Nephron progenitor cell (in vitro differentiated cells): ENCODE data around the gene CGNL1.
A peak's percentile ranks its signal among the peaks of the same experiment; 100 is the strongest.

ENCODE experiments used
- DNase-seq: peaks from one replicate; pipeline ENCODE4 v3.0.0; 2021
- H3K27ac Mint-ChIP-seq: 2 replicates; pipeline ENCODE4 v1.8.0; 2021; ENCODE audit warnings: mild to moderate bottlenecking, moderate library complexity, mixed read lengths
- H3K27me3 Mint-ChIP-seq: 2 replicates; pipeline ENCODE4 v1.8.0; 2021; ENCODE audit warnings: mild to moderate bottlenecking, low read depth, mixed read lengths; ENCODE audit not compliant: poor library complexity
- H3K36me3 Mint-ChIP-seq: 2 replicates; pipeline ENCODE4 v1.8.0; 2021; ENCODE audit warnings: low read depth, mixed read lengths
- H3K4me1 Mint-ChIP-seq: 2 replicates; pipeline ENCODE4 v1.8.0; 2021; ENCODE audit warnings: mixed read lengths
- H3K4me3 Mint-ChIP-seq: 2 replicates; pipeline ENCODE4 v1.8.0; 2021; ENCODE audit warnings: mild to moderate bottlenecking, moderate library complexity, mixed read lengths
- H3K9me3 Mint-ChIP-seq: 2 replicates; pipeline ENCODE4 v1.8.0; 2021; ENCODE audit warnings: mild to moderate bottlenecking, moderate library complexity, mixed read lengths
- TF ChIP-seq, protein P1 (sequence below): fragments of 200-600 bp; sonication (generic); IDR thresholded peaks from 2 replicates; pipeline ENCODE4 v1.5.0; 2021; ENCODE audit warnings: antibody characterized with exemption

CGNL1 gene

DNA sequence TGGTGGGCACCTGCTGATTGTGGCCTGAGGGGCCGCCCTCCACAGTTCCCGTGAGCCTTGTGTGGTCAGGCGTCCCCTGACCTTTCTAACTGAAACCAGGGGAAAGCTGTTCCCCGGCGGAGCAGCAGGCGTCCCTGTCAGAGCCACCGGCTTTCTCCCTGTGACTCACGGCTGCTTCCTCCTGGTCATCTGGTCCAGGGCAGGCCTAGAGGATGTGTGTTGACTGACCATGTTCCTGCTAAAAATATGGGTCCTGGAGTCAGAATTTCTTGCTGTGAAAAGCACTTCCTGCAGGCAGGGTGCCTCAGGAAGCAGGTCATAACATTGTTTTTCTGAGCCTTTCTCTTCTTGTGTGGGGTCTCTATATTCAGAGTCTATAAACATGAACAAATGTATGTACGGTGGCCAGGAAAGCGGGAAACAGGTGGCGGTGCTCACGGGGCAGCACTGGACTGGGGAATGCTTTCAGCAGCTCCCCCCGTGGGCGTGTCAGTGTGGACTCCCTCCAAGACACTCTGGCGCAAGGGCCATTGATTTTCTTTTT lies 38.4 kb upstream of the CGNL1 start:
- DNase-seq, result no peak
- H3K27me3 Mint-ChIP-seq, result peaks cover 2% of the 10 kb centered on the region
- no peak overlapping the region for H3K4me3 Mint-ChIP-seq
- peaks cover 61% of the 10 kb centered on the region for H3K4me1 Mint-ChIP-seq
- TF ChIP-seq, protein P1, sequence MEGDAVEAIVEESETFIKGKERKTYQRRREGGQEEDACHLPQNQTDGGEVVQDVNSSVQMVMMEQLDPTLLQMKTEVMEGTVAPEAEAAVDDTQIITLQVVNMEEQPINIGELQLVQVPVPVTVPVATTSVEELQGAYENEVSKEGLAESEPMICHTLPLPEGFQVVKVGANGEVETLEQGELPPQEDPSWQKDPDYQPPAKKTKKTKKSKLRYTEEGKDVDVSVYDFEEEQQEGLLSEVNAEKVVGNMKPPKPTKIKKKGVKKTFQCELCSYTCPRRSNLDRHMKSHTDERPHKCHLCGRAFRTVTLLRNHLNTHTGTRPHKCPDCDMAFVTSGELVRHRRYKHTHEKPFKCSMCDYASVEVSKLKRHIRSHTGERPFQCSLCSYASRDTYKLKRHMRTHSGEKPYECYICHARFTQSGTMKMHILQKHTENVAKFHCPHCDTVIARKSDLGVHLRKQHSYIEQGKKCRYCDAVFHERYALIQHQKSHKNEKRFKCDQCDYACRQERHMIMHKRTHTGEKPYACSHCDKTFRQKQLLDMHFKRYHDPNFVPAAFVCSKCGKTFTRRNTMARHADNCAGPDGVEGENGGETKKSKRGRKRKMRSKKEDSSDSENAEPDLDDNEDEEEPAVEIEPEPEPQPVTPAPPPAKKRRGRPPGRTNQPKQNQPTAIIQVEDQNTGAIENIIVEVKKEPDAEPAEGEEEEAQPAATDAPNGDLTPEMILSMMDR, result no peak
- no peaks in the 10 kb centered on the region for H3K36me3 Mint-ChIP-seq
- H3K9me3 Mint-ChIP-seq, result no peaks in the 10 kb centered on the region
- H3K27ac Mint-ChIP-seq, result peak overlapping the region; percentile 25

DNA sequence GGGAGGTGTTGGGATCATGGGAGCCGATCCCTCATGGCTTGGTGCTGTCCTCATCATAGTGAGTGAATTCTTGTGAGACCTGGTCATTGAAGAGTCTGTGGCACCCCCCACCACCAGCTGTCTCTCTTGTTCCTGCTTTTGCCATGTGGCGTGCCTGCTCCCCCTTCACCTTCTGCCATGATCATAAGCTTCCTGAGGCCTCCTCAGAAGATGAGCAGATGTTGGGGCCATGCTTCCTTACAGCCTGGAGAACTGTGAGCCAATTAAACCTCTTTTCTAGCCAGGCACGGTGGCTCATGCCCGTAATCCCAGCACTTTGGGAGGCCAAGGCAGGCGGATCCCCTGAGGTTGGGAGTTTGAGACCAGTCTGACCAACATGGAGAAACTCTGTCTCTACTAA lies 37.0 kb upstream of the CGNL1 start:
- peaks cover 62% of the 10 kb centered on the region for H3K4me1 Mint-ChIP-seq
- no peaks in the 10 kb centered on the region for H3K36me3 Mint-ChIP-seq
- TF ChIP-seq, protein P1, result no peak
- no peak overlapping the region for H3K4me3 Mint-ChIP-seq
- no peak for DNase-seq
- H3K9me3 Mint-ChIP-seq, result no peaks in the 10 kb centered on the region
- H3K27me3 Mint-ChIP-seq, result no peaks in the 10 kb centered on the region
- H3K27ac Mint-ChIP-seq, result no peak overlapping the region

DNA sequence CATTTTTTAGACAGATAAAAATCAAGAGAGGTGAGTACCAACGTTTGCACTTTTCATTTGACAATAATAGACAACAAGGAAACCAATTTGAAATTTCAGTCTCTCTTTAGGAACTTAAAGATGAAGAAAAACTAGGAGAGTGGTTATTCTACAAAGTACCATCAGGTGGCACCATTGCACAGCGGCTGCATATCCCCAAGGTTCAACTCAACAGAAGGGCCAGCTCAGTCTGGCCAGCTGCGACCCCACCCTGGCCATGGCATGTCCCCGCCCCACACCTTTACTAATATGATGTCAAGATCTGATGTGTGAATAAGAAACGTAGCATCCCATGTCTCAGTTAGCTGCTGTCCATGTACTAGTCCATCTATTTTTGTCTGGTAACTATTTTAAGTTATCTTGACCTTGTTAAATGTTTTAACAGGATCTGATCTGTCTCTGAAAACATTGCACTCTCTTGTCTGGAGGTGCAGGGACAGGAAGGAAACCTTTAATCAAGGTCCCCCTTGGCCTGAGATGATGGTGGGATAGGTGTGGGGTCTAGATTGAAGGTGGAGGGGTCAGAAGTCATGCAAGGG lies 35.5 kb upstream of the CGNL1 start:
- no peaks in the 10 kb centered on the region for H3K36me3 Mint-ChIP-seq
- TF ChIP-seq, protein P1, result peak; percentile 95
- no peaks in the 10 kb centered on the region for H3K9me3 Mint-ChIP-seq
- H3K4me3 Mint-ChIP-seq, result no peak overlapping the region
- H3K27me3 Mint-ChIP-seq, result no peaks in the 10 kb centered on the region
- peaks cover 52% of the 10 kb centered on the region for H3K4me1 Mint-ChIP-seq
- peak; percentile 61 for DNase-seq
- H3K27ac Mint-ChIP-seq, result no peak overlapping the region

DNA sequence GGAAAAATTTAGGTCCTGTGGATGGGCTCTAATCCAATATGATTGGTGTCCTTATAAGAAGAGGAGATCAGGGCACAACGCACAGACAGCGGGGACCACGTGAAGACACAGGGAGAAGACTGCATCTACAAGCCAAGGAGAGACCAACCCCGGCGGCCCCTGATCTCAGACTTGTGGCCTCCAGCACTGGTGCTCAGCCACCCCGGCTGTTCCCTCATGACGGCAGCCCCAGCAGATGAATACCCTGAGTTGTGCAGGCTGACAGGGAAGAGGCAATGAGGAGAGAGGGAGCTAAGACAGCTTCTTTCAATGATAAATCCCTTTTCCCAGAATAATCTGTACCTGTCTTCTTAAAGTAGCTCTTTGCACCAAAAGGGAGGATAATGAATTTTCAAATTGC lies 33.3 kb upstream of the CGNL1 start:
- DNase-seq, result no peak
- Mint-ChIP-seq H3K9me3 (peaks cover 11% of the 10 kb centered on the region), H3K27ac (no peak overlapping the region), H3K4me1 (peaks cover 43% of the 10 kb centered on the region), H3K4me3 (no peak overlapping the region), H3K36me3 (no peaks in the 10 kb centered on the region), H3K27me3 (peaks cover 10% of the 10 kb centered on the region)
- TF ChIP-seq, protein P1, result no peak

GRCh38 chr15:57343498-57343897 lies 32.8 kb upstream of the CGNL1 start:
- Mint-ChIP-seq H3K27ac (peak overlapping the region; percentile 54), H3K36me3 (no peaks in the 10 kb centered on the region), H3K27me3 (peaks cover 10% of the 10 kb centered on the region), H3K4me3 (no peak overlapping the region), H3K4me1 (peaks cover 40% of the 10 kb centered on the region), H3K9me3 (peaks cover 15% of the 10 kb centered on the region)
- TF ChIP-seq, protein P1, result no peak
- no peak for DNase-seq

GRCh38 chr15:57344282-57344681 lies 32.0 kb upstream of the CGNL1 start:
- H3K27ac Mint-ChIP-seq, result no peak overlapping the region
- no peak for DNase-seq
- H3K9me3 Mint-ChIP-seq, result peaks cover 20% of the 10 kb centered on the region
- H3K36me3 Mint-ChIP-seq, result no peaks in the 10 kb centered on the region
- TF ChIP-seq, protein P1, result no peak
- peaks cover 32% of the 10 kb centered on the region for H3K4me1 Mint-ChIP-seq
- H3K27me3 Mint-ChIP-seq, result peaks cover 10% of the 10 kb centered on the region
- H3K4me3 Mint-ChIP-seq, result no peak overlapping the region
